SK-N-SH (cell line): ENCODE measurements around the gene SV2C. TPM values are rescaled to one million over a fixed set of nuclear protein-coding genes. Genes with fewer than 3 reads are reported as not detected.

ENCODE experiments used
- CTCF ChIA-PET: fragments of 300-600, 350-600 bp; formaldehyde crosslinking; extraction: SDS; loops from one replicate; lab custom pipeline; 2021; lab: Yijun Ruan, JAX
- POLR2A ChIA-PET: fragments of 350-600 bp; sonication (Branson Sonifier 250); formaldehyde crosslinking; extraction: SDS; loops from one replicate; lab custom pipeline; 2020; ENCODE audit warnings: antibody characterized with exemption, inconsistent platforms; lab: Yijun Ruan, JAX
- DNase-seq: peaks from one replicate; pipeline ENCODE4 v3.0.0; 2012
- H2AFZ ChIP-seq: fragments of 200-600 bp; sonication (generic); 2 replicates; pipeline ENCODE4 v1.8.1; 2016; ENCODE audit warnings: antibody characterized with exemption, mild to moderate bottlenecking, low read depth
- H3F3A ChIP-seq: fragments of 200-600 bp; sonication (generic); replicated peaks from 2 replicates; pipeline ENCODE3; 2016; ENCODE audit warnings: antibody characterized with exemption, mild to moderate bottlenecking; ENCODE audit not compliant: insufficient read depth
- H3K27ac ChIP-seq, 2 experiments: fragments of 200-500 bp in 1 of 2; fragments of 200-600 bp in 1 of 2; sonication (Bioruptor generic) in 1 of 2; sonication (generic), shearing (Covaris generic) in 1 of 2; 2 replicates each; pipeline versions ENCODE4 v1.5.1 to v1.6.1; 2014 to 2016; ENCODE audit warnings: low read depth in 2 of 2, inconsistent platforms in 1 of 2, low read length in 1 of 2, mild to moderate bottlenecking in 1 of 2, mixed read lengths in 1 of 2
- H3K27me3 ChIP-seq: fragments of 200-600 bp; sonication (generic), shearing (Covaris generic); 2 replicates; pipeline ENCODE4 v1.6.1; 2016; ENCODE audit warnings: mixed run types; ENCODE audit not compliant: insufficient read depth
- H3K36me3 ChIP-seq, 2 experiments: fragments of 200-500 bp in 1 of 2; fragments of 200-600 bp in 1 of 2; sonication (Bioruptor generic) in 1 of 2; sonication (generic) in 1 of 2; replicated peaks in 1 of 2; 2 replicates each; pipeline versions ENCODE3 to v1.5.1; 2014 to 2016; ENCODE audit warnings: low read length in 1 of 2, mild to moderate bottlenecking in 1 of 2; ENCODE audit not compliant: insufficient read depth in 2 of 2, control insufficient read depth in 1 of 2
- H3K4me1 ChIP-seq, 2 experiments: fragments of 200-500 bp in 1 of 2; fragments of 200-600 bp in 1 of 2; sonication (Bioruptor generic) in 1 of 2; sonication (generic), shearing (Covaris generic) in 1 of 2; 2 replicates each; pipeline versions ENCODE4 v1.5.1 to v1.6.1; 2014 to 2016; ENCODE audit warnings: low read depth in 1 of 2, low read length in 1 of 2, mixed run types in 1 of 2; ENCODE audit not compliant: insufficient read depth in 2 of 2, control insufficient read depth in 1 of 2
- H3K4me2 ChIP-seq: fragments of 200-600 bp; sonication (generic), shearing (Covaris generic); 2 replicates; pipeline ENCODE4 v1.6.1; 2017; ENCODE audit warnings: mixed run types
- H3K4me3 ChIP-seq, 2 experiments: fragments of 200-500 bp in 1 of 2; fragments of 200-600 bp in 1 of 2; sonication (Bioruptor generic) in 1 of 2; sonication (generic), shearing (Covaris generic) in 1 of 2; 2 replicates each; pipeline versions ENCODE4 v1.5.1 to v1.8.1; 2014 to 2016; ENCODE audit warnings: low read depth in 2 of 2, inconsistent platforms in 1 of 2, low read length in 1 of 2, mild to moderate bottlenecking in 1 of 2, mixed read lengths in 1 of 2, moderate library complexity in 1 of 2
- H3K79me2 ChIP-seq: fragments of 200-600 bp; sonication (generic); 2 replicates; pipeline ENCODE4 v1.8.1; 2017; ENCODE audit warnings: mild to moderate bottlenecking; ENCODE audit not compliant: insufficient read depth
- H3K9ac ChIP-seq: fragments of 200-600 bp; sonication (generic); 2 replicates; pipeline ENCODE4 v1.6.1; 2017; ENCODE audit warnings: mixed run types
- H3K9me2 ChIP-seq: fragments of 200-600 bp; sonication (generic); 2 replicates; pipeline ENCODE4 v1.6.1; 2017; ENCODE audit warnings: mixed run types
- H3K9me3 ChIP-seq: fragments of 200-600 bp; sonication (generic); 2 replicates; pipeline ENCODE4 v1.6.1; 2017; ENCODE audit warnings: mixed run types, mild to moderate bottlenecking, moderate library complexity
- H4K20me1 ChIP-seq: fragments of 200-600 bp; sonication (generic); 2 replicates; pipeline ENCODE4 v1.6.1; 2017; ENCODE audit warnings: mild to moderate bottlenecking, mixed run types; ENCODE audit not compliant: insufficient read depth
- EZH2phosphoT487 ChIP-seq: fragments of 200-600 bp; sonication (generic); IDR thresholded peaks from 2 replicates; pipeline ENCODE4 v1.6.1; 2017; ENCODE audit warnings: low read depth, mixed run types, mild to moderate bottlenecking, antibody characterized with exemption, moderate library complexity, borderline replicate concordance
- FOXJ3 ChIP-seq: sonication (generic); formaldehyde crosslinking; IDR thresholded peaks from 2 replicates; pipeline ENCODE4 v1.5.1; 2020; ENCODE audit warnings: mild to moderate bottlenecking, missing genetic modification reagents
- GATA2 ChIP-seq: sonication (generic); formaldehyde crosslinking; IDR thresholded peaks from 2 replicates; pipeline ENCODE4 v1.5.0; 2020; ENCODE audit warnings: mild to moderate bottlenecking, missing genetic modification reagents
- IRF3 ChIP-seq: fragments of 150-350 bp; IDR thresholded peaks from 2 replicates; pipeline ENCODE4 v1.6.1; 2016; ENCODE audit warnings: mild to moderate bottlenecking, low read depth, low read length
- JUND ChIP-seq: IDR thresholded peaks from 2 replicates; pipeline ENCODE4 v1.4.0; 2012
- MAX ChIP-seq: IDR thresholded peaks from 2 replicates; pipeline ENCODE4 v1.4.0; 2012; ENCODE audit warnings: low read depth
- MEF2A ChIP-seq: IDR thresholded peaks from 2 replicates; pipeline ENCODE4 v1.4.0; 2012; ENCODE audit warnings: low read depth, borderline replicate concordance
- MXI1 ChIP-seq: IDR thresholded peaks from 2 replicates; pipeline ENCODE4 v1.6.1; 2012; ENCODE audit warnings: mild to moderate bottlenecking, low read depth, low read length, improper control_type of control experiment
- RAD21 ChIP-seq: IDR thresholded peaks from 2 replicates; pipeline ENCODE4 v1.6.1; 2012; ENCODE audit warnings: mild to moderate bottlenecking, low read length
- RFX5 ChIP-seq: IDR thresholded peaks from 2 replicates; pipeline ENCODE4 v1.6.1; 2012; ENCODE audit warnings: mild to moderate bottlenecking, improper control_type of control experiment, low read length
- RXRA ChIP-seq: IDR thresholded peaks from 2 replicates; pipeline ENCODE4 v1.4.0; 2012; ENCODE audit warnings: low read depth, mild to moderate bottlenecking, borderline replicate concordance
- SMC3 ChIP-seq: IDR thresholded peaks from 2 replicates; pipeline ENCODE4 v1.6.1; 2012; ENCODE audit warnings: low read depth, low read length, improper control_type of control experiment
- TAF1 ChIP-seq: IDR thresholded peaks from 2 replicates; pipeline ENCODE4 v1.6.1; 2012; ENCODE audit warnings: low read depth, mild to moderate bottlenecking, low read length, moderate library complexity, borderline replicate concordance
- TEAD4 ChIP-seq: IDR thresholded peaks from 2 replicates; pipeline ENCODE4 v1.4.0; 2012; ENCODE audit warnings: mild to moderate bottlenecking, borderline replicate concordance; ENCODE audit not compliant: insufficient read depth
- USF2 ChIP-seq: fragments of 150-350 bp; IDR thresholded peaks from 2 replicates; pipeline ENCODE4 v1.6.1; 2017; ENCODE audit warnings: antibody characterized with exemption, low read length, low read depth, borderline replicate concordance
- YY1 ChIP-seq: IDR thresholded peaks from 2 replicates; pipeline ENCODE4 v1.4.0; 2012; ENCODE audit warnings: low read depth, mild to moderate bottlenecking
- ZBTB33 ChIP-seq: IDR thresholded peaks from 2 replicates; pipeline ENCODE4 v1.4.0; 2012; ENCODE audit warnings: low read depth, borderline replicate concordance
- WGBS: methylation state at CpG from one replicate; pipeline ENCODE4 v1.1.6; 2017; ENCODE audit warnings: low lambda C conversion rate; 5-methylcytosine and 5-hydroxymethylcytosine counted together
- polyA plus RNA-seq, 3 experiments: library from polyadenylated mRNA; depleted of rRNA; stranded (reverse); fragments of >200 nt; gene quantifications; 2 replicates each; pipeline ENCODE4 v1.2.3, GENCODE V29; 2012

SV2C gene
- polyA plus RNA-seq, 1 of the 3 experiments (the other 2 are of a cell fraction): 0.05 TPM

GRCh38 chr5:76292620-76293322 lies 209.6 kb downstream of the SV2C start:
- WGBS: 39% methylated on average over 2 of the region's 2 CpGs

More at GRCh38 chr5:76292620-76293322, 209.6 kb downstream of the SV2C start:
- Histone ChIP-seq H3K4me3 (no peak overlapping the region), H3K27ac (no peak overlapping the region), H3K79me2 (no peaks in the 10 kb centered on the region), H3K27me3 (no peaks in the 10 kb centered on the region; the same call in 1 of the 2 replicates), H4K20me1 (no peaks in the 10 kb centered on the region), H3K4me1 (no peaks in the 10 kb centered on the region), H3F3A (no peaks in the 10 kb centered on the region), H2AFZ (no peak overlapping the region), H3K9ac (no peak overlapping the region), H3K4me2 (no peak overlapping the region), H3K9me3 (no peaks in the 10 kb centered on the region), H3K9me2 (no peaks in the 10 kb centered on the region), H3K36me3 (peaks cover 0 to 4% of the 10 kb centered on the region in 2 experiments)
- ChIA-PET POLR2A (no interaction called here), CTCF (interaction anchor here (1.9 kb wide), 1 partner anchor 36 kb away, joined by 6 read pairs; no protein-coding TSS in a partner anchor)
- DNase-seq: no peak
- TF ChIP-seq USF2 (no peak), SMC3 (no peak), MEF2A (no peak), IRF3 (no peak), RXRA (no peak), JUND (no peak), RFX5 (no peak), RAD21 (no peak), MXI1 (no peak), TEAD4 (no peak), GATA2 (no peak), FOXJ3 (CRISPR knock-in tag) (no peak), EZH2phosphoT487 (no peak), YY1 (no peak), MAX (no peak), ZBTB33 (no peak), TAF1 (no peak)
